GM19324 (cell line): ENCODE results near the gene CLIC5.

Source experiments
- ATAC-seq: cut with Tn5 transposase; IDR thresholded peaks from one replicate; pipeline ENCODE4 v1.9.1; 2021; ENCODE audit warnings: mild to moderate bottlenecking, moderate library complexity; ENCODE audit not compliant: unreplicated experiment, low FRiP score

The CLIC5 gene

GRCh38 chr6:45900808-45901752 is 114.6 kb downstream of the CLIC5 start:
- no peak for ATAC-seq

DNA sequence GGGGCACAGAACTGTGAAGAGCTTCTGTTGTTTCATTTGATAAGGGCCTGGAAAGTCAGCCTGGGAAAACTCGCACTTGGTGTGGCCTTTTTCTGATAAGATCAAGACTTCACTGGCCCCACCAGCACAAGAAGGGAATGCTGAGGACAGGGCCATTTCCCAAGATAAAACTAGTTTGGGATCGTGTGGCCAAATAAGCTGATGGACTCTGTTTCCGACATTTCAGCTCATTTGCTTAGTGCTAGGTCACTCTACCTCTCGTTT is 116.0 kb downstream of the CLIC5 start:
- no peak for ATAC-seq

DNA sequence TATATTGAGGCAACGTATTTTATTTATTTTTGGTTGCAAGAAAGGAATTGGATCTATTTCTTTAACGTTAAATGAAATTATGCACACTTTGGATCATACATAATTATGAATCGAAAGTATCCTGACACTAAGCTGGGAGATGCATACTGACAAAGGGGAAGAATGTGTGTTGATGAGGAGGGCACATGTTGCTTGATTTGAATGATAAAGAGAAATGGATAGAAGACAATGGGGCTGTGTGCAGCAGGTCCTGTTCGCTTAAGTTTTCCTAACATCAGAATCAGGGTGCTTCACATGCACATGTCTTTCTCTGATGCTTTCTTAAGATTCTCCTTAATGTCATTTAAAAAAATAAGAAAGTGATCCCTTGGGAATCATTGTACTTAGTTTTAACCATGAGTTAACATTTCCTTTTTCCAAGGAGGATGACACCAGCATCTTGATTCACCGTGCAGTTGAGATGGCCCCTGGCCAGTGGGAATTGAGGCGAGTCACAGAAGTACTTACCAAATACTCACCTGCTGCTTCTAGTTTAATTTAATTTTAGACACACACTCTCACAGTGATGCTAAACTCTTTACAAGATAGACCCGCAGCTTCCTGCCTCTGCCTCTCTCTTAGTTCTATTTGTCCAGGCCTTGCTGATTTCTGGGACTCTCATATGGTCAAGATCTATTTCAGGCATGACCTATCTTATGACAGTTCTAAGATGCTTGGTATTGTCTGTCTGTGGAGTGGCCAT is 116.5 kb downstream of the CLIC5 start:
- no peak for ATAC-seq

GRCh38 chr6:45896783-45897441 is 118.7 kb downstream of the CLIC5 start:
- ATAC-seq, result no peak

DNA sequence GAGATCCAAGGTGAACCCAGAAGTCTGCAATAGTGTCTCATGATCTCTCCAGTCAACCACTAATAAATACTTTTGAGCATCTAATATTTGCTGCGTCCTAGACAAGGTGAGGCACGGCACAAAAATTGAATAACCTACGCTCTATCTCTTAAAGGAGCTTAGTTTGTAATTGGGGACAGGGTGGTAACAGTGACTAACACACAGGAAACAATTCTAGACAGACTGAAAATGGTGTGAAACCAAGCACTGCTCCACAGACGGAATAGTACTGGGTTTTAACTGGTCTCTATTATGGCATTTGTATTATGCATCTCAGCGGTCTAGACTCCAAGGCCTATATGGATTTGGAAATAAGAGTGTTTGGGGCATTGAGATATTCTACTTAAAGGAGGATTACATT is 120.1 kb downstream of the CLIC5 start:
- no peak for ATAC-seq

GRCh38 chr6:45892696-45893245 is 122.9 kb downstream of the CLIC5 start:
- ATAC-seq, result no peak

- ATAC-seq, result no peak
Measured at GRCh38 chr6:45892196-45892595, 123.5 kb downstream of the CLIC5 start.

DNA sequence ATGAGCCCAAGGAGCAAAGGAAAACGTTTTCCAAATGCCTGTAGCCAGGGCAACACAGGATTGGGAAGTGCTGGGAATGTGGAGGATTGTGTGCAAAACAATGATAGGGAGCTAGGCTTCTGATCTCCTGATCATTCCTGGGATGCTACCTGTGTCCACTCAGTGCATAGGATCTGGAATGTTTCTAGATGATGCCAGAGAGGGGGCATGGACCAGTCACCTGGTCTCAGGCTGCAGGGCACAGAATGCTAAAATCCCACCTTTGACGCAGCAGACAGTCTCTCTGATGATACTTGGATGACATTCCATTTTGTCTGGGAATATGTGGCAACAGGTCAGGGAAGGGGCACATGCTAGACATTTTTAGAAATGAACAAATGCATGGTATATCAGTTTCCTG is 128.9 kb downstream of the CLIC5 start:
- ATAC-seq, result no peak

- ATAC-seq, result no peak
Measured at GRCh38 chr6:45884336-45884735, 131.3 kb downstream of the CLIC5 start.

GRCh38 chr6:45882671-45883070 is 133.0 kb downstream of the CLIC5 start:
- no peak for ATAC-seq

- ATAC-seq, result no peak
Measured at GRCh38 chr6:45881705-45882467, 133.8 kb downstream of the CLIC5 start.

DNA sequence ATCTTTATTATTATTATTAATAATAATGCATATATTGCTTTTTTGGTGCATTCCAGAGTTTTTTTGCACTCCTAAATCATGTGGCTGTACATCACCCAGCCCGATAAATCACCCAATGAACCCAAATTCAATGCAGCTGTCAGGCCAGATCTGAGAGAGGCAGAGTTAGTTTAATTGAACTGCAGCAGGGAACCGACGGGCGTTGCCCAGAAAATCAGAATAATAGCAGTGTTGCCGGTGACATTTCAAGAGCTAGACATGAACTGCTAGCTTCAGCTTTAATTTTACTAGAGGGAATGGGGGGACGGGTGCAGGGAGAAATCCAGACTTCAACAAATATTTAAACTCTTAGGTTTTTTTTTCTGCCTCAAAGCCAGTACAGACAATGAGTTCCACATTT is 135.0 kb downstream of the CLIC5 start:
- ATAC-seq, result no peak

GRCh38 chr6:45880159-45880558 is 135.5 kb downstream of the CLIC5 start:
- ATAC-seq, result no peak

DNA sequence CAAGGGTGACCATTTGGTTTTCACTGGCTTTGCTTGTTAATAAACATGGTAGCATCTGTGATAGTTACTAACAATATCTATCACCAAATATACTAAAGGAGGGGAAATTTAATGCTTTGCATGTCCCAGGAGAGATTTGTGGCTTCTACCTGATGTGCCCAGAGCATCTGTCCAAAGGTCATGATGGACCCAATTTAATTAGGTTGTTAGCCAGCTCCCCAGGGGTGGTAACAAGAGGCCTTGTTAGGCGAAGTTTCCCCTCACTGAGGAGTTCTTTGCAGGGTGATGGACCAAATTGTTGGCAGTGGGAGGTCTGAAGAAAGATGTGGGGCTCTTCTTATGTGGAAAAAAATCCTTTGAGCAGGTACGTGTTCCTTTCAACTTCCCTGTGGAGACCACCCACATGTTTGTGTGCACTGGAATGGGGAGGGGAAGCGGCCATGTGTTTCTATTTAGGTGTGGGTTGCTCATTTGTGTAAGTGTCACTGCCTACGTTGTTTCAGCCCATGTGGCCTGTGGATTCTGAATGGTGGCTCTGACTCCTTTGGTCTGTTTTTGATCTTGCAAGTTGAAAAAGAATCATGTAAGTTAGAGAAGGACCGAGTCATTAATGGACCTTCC is 137.6 kb downstream of the CLIC5 start:
- no peak for ATAC-seq

DNA sequence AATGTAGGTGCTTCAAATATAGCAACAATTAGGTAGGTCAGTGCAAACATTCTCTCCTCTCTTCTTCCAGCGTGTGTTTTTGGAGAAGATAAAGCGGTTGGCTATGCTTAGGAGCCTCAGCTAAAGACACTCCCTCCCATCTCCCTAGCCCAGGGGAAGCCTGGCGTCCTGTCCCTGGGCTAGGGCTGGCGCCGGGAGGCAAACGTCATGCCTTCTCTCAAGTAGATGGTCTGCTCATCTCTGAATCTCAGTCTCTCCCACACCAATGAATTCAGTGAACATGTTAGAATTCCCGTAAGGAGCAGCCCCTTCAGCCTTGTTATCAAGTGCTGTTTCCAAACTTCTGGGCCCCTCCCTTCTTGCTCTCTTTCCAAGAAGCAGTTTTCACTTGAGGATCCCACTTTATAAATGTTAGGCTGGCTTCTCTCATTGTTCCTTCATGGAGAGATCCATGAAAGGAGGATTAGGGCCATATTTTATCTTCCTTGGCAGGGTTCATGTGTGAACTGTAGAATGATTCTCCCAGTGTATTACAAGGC is 142.8 kb downstream of the CLIC5 start:
- ATAC-seq, result no peak

DNA sequence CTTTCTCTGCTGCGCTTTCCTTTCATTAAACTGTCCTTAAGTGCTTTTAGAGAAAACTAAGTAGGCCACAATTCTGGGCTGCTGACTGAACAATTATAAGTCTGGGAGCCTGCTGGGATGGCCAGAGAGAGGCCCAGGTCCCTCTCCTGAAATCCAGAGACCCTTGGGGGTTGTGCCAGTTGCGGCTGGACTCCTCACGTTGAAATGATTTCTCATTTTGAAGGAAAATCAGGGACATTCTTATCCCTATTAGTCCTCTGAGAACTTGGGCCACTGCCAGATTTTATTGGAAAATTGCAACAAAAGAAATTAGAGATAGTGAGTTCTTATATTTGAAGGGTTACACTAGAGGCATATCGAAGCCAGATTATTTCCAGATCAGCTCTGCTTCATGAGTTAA is 145.1 kb downstream of the CLIC5 start:
- no peak for ATAC-seq

DNA sequence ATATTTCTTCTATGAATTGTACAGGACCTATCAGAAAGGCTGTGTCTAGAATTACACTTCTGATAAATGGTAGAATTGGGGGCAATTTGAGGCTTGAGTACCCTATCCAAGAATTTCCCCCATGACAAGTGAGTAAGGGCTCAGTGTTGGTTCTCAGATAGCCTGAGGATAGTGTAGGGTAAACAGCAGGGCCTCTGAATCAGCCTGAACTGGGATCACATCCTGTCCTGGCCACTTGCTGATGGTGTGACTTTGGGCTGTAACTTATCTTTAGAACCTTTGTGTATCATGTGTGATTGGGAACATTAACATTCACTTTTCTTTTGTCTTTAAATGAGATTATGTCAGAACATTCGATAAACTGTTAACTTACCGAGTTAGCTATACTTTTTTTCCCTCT is 151.0 kb downstream of the CLIC5 start:
- ATAC-seq, result no peak

DNA sequence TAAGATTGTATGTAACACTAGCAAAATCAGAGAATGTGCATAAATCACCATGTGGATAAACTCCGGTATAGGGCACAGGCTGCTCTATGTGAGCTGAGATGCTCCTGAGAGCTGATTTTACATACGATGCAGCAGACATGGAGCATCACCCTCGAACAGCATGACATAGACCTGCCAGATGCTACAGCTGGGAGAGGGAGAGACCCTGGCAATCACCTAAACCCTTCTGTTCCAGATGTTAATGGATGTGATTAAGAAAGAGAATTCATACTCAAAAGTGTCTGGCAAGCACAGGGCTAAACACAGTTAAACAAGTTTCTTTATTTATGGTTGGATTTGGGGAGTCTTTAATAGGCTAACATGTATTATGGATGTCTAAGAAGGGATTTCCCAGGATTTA is 157.0 kb downstream of the CLIC5 start:
- ATAC-seq, result no peak

DNA sequence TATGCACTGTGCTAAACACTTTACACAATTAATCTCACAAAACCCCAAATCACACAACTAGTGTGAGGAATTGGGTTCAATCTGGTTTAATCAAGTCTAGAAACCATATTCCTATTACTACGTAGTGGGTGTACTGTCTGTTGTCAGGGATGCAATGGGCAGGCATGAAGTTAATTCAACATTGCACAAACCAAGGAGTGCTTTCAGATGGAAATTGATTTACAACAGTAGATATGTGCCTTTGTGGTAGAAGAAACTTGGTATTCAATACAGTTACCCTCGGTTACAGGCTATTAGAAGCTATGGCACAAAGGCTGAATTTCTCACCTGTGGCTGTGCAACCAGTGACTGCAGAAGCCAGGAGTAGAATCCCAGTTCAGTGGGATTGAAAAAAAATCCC is 157.8 kb downstream of the CLIC5 start:
- no peak for ATAC-seq
